IPS-15b (cell line): Measurements from ENCODE around the gene CCNL2.
"Not testable (repeated sequence)": the region's sequence is repeated elsewhere in the genome, so short reads cannot be mapped to it uniquely, and the experiment has no call there.

Source experiments
- H3K27me3 ChIP-seq: one replicate; pipeline ENCODE4 v1.6.1; 2013; ENCODE audit warnings: low read length; ENCODE audit not compliant: control insufficient read depth, insufficient read depth
- H3K36me3 ChIP-seq: one replicate; pipeline ENCODE4 v1.6.1; 2013; ENCODE audit warnings: low read length; ENCODE audit not compliant: control insufficient read depth, insufficient read depth
- H3K4me1 ChIP-seq: one replicate; pipeline ENCODE4 v1.6.1; 2013; ENCODE audit warnings: mild to moderate bottlenecking, low read length; ENCODE audit not compliant: control insufficient read depth, insufficient read depth
- H3K4me3 ChIP-seq: one replicate; pipeline ENCODE4 v1.5.1; 2013; ENCODE audit warnings: low read depth, low read length
- H3K9ac ChIP-seq: one replicate; pipeline ENCODE4 v1.6.1; 2013; ENCODE audit warnings: low read depth, mild to moderate bottlenecking, low read length
- H3K9me3 ChIP-seq: one replicate; pipeline ENCODE4 v1.6.1; 2013; ENCODE audit warnings: mild to moderate bottlenecking, low read length; ENCODE audit not compliant: control insufficient read depth, insufficient read depth

CCNL2 gene

DNA sequence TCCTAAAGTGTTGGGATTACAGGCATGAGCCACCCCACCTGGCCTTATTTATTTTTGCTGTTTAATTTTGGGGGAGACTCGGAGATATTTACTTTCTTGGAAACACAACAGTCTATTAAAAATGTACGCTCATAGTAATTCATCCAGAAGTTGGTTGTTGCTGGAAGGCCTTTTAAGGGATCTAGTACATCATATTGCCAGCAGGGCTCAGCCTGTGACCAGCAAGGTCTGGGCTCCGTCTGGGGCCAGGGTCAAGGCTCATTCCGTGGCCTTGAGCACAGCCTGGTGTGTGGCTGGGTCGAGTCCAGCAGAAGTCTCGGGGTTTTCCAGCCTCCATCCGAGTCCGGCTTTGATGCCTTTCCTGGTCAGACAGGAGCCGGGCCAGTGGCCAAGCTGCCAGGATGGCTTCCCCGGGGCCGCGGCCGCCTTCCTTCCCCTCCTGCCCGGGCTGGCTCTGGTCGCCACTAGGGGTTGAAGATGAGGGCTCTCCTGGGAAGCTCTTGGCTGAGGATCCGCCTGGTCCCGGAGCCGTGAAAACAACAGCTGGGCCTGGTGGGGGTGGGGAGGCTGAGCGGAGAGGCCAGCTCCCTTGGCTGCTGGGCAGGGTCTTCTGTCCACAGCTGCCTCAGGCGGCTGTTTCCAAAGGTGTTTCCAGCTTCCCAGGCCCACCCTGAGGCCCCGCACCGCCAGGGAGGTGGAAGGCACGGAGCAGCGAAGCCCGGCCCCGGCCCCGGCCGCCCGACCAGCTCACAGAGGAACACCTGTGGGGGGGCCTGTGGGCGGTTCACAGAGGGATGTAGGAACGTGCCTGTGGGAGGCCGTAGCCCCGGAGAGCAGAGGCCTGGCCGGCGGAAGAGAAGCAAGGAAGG, 31.2 kb upstream of the CCNL2 start:
- no peak overlapping the region for H3K4me3 ChIP-seq
- H3K36me3 ChIP-seq, result no peaks in the 10 kb centered on the region
- no peaks in the 10 kb centered on the region for H3K9me3 ChIP-seq
- H3K4me1 ChIP-seq, result peaks cover 4% of the 10 kb centered on the region
- H3K27me3 ChIP-seq, result no peaks in the 10 kb centered on the region
- H3K9ac ChIP-seq, result peak overlapping the region; percentile 54

DNA sequence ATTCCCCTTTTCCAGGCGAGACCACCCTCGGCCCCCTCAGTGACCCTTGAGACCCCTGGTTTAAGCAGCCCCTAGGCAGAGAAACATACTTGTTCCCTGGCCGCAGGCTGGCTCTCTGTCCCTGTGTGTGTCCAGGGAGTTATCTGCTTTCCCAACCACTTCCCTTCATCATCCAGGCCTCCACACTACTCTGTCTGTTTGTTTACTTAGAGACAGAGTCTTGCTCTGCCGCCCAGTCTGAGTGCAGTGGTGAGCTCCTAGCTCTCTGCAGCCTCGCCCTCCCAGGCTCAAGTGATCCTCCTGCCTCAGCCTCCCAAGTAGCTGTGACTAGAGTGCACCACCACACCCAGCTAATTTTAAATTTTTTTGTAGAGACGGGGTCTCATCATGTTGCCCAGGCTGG, 30.5 kb upstream of the CCNL2 start:
- Histone ChIP-seq H3K9me3 (no peaks in the 10 kb centered on the region), H3K4me1 (peaks cover under 1% of the 10 kb centered on the region), H3K9ac (no peak overlapping the region), H3K27me3 (no peaks in the 10 kb centered on the region), H3K4me3 (no peak overlapping the region), H3K36me3 (no peaks in the 10 kb centered on the region)

DNA sequence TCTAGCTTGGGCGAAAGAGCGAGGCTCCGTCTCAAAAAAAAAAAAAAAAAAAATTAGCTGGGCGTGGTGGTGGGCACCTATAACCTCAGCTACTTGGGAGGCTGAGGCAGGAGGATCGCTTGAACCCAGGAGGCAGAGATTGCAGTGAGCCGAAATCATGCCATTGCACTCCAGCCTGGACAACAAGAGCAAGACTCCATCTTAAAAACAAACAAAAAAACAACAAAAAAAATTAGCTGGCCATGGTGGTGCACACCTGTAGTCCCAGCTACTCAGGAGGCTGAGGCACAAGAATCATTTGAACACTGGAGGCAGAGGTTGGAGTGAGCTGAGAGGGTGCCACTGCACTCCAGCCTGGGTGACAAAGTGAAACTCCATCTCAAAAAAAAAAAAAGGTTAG, 29.8 kb upstream of the CCNL2 start:
- not testable (repeated sequence) for H3K4me1 ChIP-seq

DNA sequence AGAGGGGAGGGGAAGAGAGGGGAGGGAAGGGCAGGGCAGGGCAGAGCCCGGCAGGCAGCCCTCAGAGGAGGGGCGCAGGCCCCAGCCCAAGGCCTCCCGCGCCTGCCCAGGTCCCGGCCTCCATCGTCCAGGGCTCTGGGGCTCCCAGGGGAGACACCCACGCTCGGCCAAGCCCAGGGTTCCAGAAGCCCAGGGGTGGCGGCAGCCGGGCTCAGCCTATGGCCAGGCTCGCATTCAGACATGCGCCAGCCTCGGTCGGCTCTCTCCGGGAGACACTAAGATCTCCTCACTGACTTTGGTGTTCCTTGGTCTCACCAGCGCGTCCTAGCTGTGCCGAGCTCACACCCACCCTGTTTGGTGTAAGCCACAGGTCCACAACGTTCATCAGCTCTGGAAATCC, 29.0 kb upstream of the CCNL2 start:
- no peak overlapping the region for H3K4me3 ChIP-seq
- no peaks in the 10 kb centered on the region for H3K4me1 ChIP-seq
- H3K9me3 ChIP-seq, result no peaks in the 10 kb centered on the region
- H3K36me3 ChIP-seq, result no peaks in the 10 kb centered on the region
- no peak overlapping the region for H3K9ac ChIP-seq
- H3K27me3 ChIP-seq, result no peaks in the 10 kb centered on the region

More for the DNA sequence above, 29.8 kb upstream of the CCNL2 start:
- H3K4me3 ChIP-seq, H3K9me3 ChIP-seq, H3K9ac ChIP-seq, H3K27me3 ChIP-seq, H3K36me3 ChIP-seq: not testable (repeated sequence)

DNA sequence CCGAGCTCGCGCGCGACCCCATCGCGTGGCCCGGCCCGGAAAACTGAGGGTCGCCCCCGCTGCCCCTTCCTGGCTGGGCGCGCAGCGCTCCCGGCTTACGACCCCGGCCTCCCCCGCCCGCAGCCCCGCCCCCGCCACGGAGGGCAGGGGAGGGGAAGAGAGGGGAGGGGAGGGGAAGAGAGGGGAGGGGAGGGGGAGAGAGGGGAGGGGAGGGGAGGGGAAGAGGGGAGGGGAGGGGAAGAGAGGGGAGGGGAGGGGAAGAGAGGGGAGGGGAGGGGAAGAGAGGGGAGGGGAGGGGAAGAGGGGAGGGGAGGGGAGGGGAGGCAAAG, 28.6 kb upstream of the CCNL2 start:
- Histone ChIP-seq H3K9me3 (no peaks in the 10 kb centered on the region), H3K36me3 (no peaks in the 10 kb centered on the region), H3K4me1 (no peaks in the 10 kb centered on the region), H3K27me3 (no peaks in the 10 kb centered on the region), H3K9ac (no peak overlapping the region), H3K4me3 (no peak overlapping the region)

DNA sequence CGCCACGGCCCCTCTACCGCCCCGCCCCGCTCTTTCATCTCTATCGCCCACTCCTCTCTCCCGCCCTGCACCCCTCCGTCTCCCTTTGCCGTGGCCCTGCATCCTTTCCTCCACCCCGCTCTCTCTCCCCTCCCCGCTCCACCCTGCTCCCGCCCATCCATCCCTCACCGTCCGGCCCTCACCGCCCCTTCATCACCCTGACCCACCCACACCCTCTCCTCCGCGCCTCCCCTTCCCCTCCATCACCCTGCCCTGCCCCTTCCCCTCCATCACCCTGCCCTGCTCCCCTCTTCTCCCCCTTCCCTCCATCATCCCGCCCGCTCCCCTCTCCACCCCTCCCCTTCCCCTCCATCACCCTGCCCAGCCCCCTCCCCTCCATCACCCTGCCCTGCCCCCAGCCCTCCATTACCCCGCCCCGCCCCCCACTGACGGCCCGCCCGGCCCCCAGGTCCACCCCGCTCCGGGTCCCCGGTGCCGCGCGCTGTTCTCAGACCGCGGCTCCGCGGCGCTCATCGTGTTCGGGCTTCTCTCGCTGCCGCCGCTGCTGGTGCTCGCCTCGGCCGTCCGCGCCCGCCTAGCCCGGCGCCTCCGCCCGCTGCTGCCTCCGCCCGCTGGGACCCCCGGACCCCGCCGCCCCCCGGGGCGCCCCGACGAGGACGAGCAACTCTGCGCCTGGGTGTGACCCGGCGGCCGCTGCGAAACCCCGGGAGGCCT, 28.1 kb upstream of the CCNL2 start:
- H3K4me1 ChIP-seq, result no peaks in the 10 kb centered on the region
- H3K9ac ChIP-seq, result no peak overlapping the region
- H3K27me3 ChIP-seq, result no peaks in the 10 kb centered on the region
- no peaks in the 10 kb centered on the region for H3K36me3 ChIP-seq
- no peaks in the 10 kb centered on the region for H3K9me3 ChIP-seq
- H3K4me3 ChIP-seq, result no peak overlapping the region

DNA sequence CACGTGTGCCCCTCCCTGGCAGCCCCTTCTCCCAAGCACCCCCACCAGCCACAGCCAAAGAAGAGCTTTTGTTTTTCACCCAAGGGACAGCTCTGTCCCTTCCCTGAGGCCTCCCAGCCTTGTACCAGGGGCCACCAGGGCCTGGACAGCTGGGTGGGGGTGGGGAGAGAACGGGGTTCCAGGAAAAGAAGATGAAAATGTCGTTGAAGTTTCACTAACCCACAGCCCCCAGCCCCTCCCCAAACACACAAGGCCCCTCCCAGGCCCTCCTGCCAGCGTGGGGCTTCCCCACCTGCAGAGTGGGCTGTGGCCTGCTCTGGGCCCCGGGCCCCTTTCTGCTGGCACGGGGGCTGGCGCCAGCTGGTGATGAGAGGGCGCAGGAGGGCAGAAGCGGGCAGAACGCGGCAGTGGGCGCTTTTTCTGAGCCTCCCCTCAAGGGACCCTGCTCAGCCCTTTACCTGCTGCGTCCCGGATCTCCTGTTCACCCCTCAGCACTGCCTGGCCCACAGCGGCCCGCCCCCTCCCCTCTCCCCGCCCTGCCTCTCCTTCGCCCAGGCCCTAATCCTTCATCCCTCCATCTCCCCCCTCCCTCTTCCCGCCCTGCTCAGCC, 27.5 kb upstream of the CCNL2 start:
- H3K27me3 ChIP-seq, result no peaks in the 10 kb centered on the region
- H3K9ac ChIP-seq, result no peak overlapping the region
- H3K4me1 ChIP-seq, result no peaks in the 10 kb centered on the region
- H3K36me3 ChIP-seq, result no peaks in the 10 kb centered on the region
- H3K9me3 ChIP-seq, result no peaks in the 10 kb centered on the region
- H3K4me3 ChIP-seq, result no peak overlapping the region

DNA sequence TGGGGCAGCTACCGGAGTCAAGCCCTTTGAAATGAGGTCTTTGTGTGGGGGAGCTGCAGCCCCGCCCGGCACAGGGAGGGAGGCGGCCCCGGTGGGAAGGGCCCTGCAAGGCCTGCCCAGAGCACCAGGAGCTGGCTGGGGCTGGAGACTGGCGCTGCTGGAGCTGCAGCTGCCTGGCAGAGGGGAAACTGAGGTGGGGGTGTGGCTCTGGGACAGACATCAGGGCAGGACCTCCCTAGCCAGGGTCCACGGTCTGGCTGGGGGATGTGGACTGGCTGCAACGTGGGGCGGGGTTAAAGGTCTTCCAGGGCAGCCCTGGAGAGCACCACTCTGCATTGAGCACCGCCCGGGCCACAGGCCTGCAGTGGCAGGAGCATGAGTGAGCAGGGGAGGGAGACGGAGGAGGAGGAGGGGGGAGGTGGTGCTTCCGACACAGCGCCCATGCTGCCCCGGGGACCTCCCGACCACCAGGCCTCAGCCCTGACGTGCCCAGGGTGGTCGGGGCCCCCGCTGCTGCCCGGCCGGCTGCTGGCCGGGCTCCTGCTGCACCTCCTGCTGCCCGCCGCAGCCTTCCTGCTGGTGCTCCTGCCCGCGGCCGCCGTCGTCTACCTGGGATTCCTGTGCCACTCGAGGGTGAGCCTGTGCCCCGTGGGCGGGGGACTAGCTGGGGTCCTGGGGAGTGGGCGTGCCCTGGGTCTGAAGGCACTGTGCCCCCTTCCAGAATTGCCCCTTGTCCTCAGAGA, 26.8 kb upstream of the CCNL2 start:
- H3K36me3 ChIP-seq, result no peaks in the 10 kb centered on the region
- H3K4me3 ChIP-seq, result no peak overlapping the region
- no peak overlapping the region for H3K9ac ChIP-seq
- no peaks in the 10 kb centered on the region for H3K9me3 ChIP-seq
- H3K4me1 ChIP-seq, result peaks cover 2% of the 10 kb centered on the region
- H3K27me3 ChIP-seq, result no peaks in the 10 kb centered on the region

DNA sequence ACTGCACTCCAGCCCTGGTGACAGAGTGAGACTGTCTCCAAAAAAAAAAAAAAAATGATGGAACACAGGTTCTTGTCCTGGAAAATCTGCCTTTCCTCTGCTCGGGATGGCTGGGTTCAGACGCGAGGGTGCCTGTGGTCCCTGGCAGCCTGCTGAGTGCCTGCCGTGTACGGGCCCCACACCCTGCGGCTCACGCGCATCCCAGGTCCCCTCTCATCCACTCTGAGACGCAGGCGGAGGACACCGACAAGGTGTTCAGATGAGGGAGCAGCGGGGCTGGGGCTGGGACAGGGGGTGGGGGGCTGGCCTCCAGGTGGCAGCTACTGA, 26.3 kb upstream of the CCNL2 start:
- Histone ChIP-seq H3K4me3 (no peak overlapping the region), H3K4me1 (peaks cover 2% of the 10 kb centered on the region), H3K9me3 (no peaks in the 10 kb centered on the region), H3K27me3 (no peaks in the 10 kb centered on the region), H3K36me3 (no peaks in the 10 kb centered on the region), H3K9ac (no peak overlapping the region)

DNA sequence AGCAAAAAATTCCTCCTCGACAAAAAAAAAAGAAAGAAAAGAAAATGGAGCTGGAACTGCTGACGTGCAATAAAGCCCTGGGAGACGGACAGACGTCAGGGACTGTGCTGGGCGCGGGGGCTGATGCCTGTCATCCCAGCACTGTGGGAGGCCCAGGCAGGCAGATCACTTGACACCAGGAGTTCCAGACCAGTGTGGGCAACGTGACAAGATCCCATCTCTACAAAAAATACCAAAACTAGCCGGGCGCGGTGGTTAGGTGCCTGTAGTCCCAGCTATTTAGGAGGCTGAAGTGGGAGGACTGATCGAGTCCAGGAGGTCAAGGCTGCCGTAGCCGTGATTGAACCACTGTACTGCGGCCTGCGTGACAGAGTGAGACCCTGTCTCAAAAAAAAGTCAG, 25.6 kb upstream of the CCNL2 start:
- Histone ChIP-seq H3K27me3 (no peaks in the 10 kb centered on the region), H3K9ac (no peak overlapping the region), H3K4me3 (no peak overlapping the region), H3K4me1 (peaks cover 2% of the 10 kb centered on the region), H3K36me3 (no peaks in the 10 kb centered on the region), H3K9me3 (no peaks in the 10 kb centered on the region)

DNA sequence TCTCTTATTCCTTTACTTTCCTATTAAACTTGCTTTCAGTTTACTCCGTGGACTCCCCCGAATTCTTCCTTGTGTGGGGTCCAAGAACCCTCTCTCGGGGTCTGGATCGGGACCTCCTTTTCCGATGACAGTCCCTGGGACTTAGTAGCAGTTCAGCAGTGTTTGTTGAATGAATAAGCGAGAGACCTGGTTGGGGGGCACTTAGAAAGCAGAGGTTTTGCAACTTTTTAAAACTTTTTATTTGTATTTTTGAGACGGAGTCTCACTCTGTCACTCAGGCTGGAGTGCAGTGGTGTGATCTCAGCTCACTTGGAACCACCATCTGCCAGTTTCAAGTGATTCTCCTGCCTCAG, 24.1 kb upstream of the CCNL2 start:
- Histone ChIP-seq H3K4me3 (no peak overlapping the region), H3K4me1 (peaks cover 2% of the 10 kb centered on the region), H3K9ac (no peak overlapping the region), H3K9me3 (no peaks in the 10 kb centered on the region), H3K27me3 (no peaks in the 10 kb centered on the region), H3K36me3 (no peaks in the 10 kb centered on the region)
